Measurements from ENCODE around the gene MACROD2.
"Not testable (repeated sequence)": the region's sequence is repeated elsewhere in the genome, so short reads cannot be mapped to it uniquely, and the experiment has no call there.

The MACROD2 gene

GRCh38 chr20:14992961-14993360, 997.6 kb downstream of the MACROD2 start:
- DNase-seq (ENCODE audit: low read depth): peak; percentile 35

GRCh38 chr20:14996883-14997672, 1001.8 kb downstream of the MACROD2 start:
- DNase-seq (ENCODE audit: low read depth): no peak

- DNase-seq (ENCODE audit: low read depth): peak; percentile 13
Measured at GRCh38 chr20:14997791-14998190, 1002.5 kb downstream of the MACROD2 start.

DNA sequence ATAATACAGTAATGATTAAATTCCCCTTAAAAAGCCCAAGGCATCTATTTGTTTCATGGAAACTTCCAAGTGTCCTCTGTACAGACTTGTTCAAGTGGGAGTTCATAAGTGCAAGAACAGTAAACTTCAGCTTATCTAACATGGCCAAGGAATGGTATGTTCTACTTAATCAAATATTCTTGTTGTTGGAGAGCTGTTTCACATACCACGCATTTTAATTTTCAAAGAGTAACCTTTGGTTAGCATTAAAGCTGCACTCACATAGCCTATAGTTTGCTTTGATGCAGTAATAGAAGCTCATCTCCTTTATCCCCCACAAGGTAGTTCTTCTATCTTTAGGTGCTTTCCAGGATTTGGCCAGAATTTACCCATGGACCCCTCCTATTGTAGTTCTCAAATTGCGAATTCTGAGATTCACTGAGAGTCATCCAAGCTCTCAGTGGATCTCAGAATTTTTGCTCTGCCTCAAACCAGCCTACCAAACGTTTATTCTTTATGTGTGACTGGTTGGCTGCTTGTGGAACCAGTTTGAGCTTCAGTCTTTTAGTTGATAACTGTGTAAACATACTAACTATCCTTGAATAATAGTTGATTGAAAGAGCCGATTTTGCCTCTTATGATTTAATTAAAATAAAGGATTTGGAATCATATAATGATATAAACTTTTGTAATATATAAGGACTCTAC, 1010.1 kb downstream of the MACROD2 start:
- no peak for DNase-seq (ENCODE audit: low read depth)

DNA sequence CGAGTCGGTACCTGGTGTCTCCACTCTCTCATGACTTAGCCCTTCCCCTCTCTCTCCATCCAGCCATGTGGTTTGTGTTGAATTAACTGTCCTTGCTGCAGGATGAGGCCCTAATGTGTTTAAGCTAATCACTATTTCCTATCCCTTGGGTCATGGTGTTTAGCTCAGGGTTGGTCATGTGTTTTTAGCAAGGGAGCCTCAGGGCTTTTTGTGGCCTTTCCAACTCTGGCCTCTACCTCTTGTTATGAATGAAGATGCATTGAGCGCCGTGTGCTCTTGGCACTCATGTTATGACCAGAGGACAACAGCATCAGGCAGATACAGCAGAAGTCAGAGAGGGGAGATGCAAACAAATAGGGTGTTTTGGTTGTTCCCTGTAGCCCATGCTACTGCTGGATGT, 1016.3 kb downstream of the MACROD2 start:
- no peak for DNase-seq (ENCODE audit: low read depth)

- no peak for DNase-seq (ENCODE audit: low read depth)
Measured at GRCh38 chr20:15012566-15012965, 1017.2 kb downstream of the MACROD2 start.

- not testable (repeated sequence) for DNase-seq (ENCODE audit: low read depth)
Measured at GRCh38 chr20:15016875-15017274, 1021.6 kb downstream of the MACROD2 start.

DNA sequence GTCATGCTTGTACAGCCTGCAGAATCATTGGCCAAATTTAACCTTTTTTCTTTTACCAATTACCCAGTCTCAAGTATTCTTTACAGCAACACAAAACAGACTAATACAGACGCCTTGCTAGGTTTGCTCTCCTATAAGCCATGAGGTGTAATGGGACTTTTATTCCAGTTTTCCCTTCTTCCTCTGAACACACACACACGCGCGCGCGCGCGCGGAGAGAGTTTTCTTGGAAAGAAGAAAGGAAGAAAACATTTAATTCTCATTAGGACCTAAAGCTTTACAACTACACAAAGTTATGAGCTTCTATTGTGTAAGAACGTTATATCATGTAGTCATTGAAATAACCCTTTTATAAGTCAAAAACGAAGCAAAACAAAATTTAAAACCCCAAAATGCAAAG, 1023.6 kb downstream of the MACROD2 start:
- no peak for DNase-seq (ENCODE audit: low read depth)

DNA sequence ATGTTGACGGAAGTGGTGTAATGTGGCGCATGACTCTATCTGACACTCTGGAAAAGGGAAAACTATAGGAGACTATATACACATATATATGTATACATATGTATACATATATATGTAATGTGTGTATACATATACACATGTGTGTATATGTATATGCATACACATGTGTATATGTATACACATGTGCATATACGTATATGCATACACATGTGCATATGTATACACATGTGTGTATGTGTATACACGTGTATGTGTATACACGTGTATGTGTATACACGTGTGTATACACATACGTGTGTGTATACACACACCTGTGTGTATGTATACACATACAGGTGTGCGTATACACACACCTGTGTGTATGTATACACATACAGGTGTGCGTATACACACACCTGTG, 1025.5 kb downstream of the MACROD2 start:
- DNase-seq (ENCODE audit: low read depth): no peak

DNA sequence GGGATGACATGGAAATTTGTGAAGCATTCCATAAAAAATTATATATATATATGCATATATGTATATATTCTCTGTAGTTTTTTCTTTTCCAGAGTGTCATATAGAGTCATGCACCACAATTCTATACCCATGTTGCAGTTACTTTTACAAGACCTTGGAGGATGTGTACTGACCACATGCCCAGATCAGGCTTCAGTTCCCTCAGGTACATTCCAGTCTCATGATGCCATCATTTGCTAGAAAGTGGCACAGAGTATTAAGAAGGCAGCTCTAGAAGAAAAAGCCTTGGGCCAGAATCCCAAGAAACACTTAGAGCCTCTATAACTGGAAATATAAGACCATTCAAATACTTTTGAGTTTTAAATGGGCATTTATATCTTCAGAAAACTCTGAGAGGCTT, 1027.6 kb downstream of the MACROD2 start:
- DNase-seq (ENCODE audit: low read depth): no peak

DNA sequence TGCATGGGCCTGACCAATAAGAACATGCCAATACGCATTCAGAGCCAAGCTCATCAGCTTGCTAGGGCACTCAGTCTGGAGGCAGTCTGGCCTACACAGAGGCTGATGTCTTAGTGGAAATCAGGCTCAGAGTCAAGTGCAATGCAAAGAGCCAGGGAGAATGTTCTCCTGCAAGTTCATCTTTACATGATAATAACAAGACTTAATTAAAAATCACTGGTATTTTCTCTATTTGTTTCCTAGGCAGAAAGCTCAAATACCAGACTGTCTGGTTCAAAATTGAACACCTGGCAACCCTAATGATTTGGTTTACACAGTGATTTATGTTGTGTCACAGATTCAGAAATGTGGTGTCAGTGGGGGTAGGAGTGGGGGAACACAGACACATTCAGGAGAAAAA, 1031.4 kb downstream of the MACROD2 start:
- no peak for DNase-seq (ENCODE audit: low read depth)

- DNase-seq (ENCODE audit: low read depth): no peak
Measured at GRCh38 chr20:15030826-15031225, 1035.5 kb downstream of the MACROD2 start.

DNA sequence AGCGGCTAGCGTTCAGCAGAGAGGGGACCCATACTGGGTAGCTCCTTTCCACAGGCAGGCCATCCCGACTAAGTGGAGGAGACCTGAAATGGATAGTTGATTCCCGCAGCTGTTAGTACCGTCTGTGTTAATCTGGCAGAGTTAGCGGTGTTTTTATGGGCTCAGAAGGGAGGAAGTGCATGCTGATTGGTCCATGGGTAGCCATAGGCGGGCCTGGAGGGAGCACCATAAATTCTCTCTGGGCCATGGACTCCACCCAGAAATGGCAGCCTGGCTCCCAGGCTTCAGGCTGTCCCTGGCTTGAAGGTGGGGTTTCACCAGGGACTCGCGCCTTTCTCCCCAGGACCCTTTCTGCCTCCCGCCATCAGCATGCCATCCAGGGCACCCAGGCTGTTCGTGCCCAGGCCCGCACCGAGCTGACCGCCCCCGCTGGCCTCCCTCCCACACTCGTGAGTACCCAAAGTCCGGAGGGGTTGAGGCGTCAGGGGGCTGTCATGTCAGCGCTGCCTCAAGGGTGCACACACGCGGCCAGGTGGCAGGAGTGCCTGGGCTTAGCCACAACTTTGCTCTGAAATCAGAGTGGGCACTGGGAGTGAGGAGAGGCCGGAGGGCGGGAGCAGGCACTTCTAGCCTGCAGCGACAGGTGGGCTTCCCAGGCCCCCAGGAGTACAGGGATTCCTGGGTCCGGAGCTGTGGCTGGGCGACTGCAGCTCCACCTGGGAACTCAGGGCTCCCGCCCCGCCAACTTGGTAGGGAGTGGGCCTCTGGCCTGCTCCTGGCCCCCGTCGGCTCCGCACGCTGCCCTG, 1036.4 kb downstream of the MACROD2 start:
- no peak for DNase-seq (ENCODE audit: low read depth)

- no peak for DNase-seq (ENCODE audit: low read depth)
Measured at GRCh38 chr20:15032352-15032622, 1037.0 kb downstream of the MACROD2 start.

- no peak for DNase-seq (ENCODE audit: low read depth)
Measured at GRCh38 chr20:15033269-15033668, 1038.0 kb downstream of the MACROD2 start.

- DNase-seq (ENCODE audit: low read depth): no peak
Measured at GRCh38 chr20:15033891-15034290, 1038.6 kb downstream of the MACROD2 start.

DNA sequence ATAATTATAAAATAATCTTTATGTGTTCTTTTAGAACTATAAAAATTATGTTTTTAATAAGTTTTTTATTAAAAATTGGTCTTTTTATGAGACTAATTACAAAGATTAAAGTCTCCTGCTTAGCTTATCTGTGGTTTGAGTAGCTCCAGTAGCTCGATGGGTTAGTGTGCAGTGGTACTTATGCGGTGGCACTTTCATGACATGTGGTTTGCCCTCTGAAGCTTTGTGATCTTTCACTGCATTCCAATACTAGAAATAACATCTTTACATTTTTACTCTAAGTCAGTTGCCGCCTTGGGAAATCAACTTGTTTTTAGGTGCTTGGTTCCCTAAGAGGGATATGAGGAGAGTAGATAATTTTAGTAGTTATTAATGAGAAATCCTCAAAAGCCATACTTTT, 1041.6 kb downstream of the MACROD2 start:
- no peak for DNase-seq (ENCODE audit: low read depth)

DNA sequence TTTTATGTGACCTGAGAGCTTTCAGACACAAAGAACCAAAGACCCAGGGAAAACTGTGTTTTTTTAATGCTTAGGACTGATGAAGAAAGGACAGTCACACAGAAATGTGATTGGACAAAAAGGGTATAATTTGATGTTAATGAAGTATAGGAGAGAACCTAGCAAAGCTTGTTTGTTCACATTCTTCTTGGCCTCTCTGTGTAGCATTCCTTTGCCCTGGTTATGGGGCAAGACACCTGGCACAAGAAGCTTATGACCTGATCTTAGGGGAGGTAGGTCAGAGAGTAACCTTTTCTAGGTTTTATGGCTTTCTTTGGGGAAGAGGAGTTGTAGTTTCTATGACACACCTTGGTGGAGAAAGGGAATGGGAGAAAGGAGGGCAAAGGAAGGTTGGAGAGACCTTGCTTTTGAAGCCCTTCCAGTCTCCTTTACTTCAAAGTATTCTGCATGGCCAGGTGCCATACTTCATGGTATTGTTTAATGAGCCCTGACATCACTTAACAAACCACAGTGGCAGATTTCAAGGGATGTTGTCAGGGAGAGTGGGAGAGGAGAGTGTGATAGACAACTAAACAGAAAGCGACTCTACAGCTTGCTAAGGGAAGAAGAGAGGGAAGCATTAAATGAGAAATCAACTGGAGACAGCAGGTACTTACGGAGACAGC, 1043.9 kb downstream of the MACROD2 start:
- DNase-seq (ENCODE audit: low read depth): no peak

DNA sequence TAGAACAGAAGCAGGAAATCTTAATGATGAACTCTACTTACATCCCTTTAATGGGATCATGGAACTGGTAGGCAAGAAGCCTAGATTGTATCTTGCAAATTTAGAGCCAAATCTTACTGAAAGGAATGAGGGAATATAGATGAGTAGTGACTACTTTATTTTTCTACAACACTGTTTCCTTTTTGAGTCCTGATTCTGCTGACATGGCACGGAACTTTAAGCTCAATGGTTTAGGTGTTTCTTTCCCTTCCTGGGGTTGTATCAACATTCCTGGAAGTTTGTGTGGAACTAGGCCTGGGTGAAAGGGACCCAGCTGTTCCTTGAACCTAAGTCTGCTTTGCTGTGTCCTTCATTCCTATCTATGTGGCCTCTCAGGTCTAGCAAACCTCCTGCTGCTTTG, 1047.4 kb downstream of the MACROD2 start:
- no peak for DNase-seq (ENCODE audit: low read depth)

- DNase-seq (ENCODE audit: low read depth): peak; percentile 36
Measured at GRCh38 chr20:15045246-15045645, 1049.9 kb downstream of the MACROD2 start.

DNA sequence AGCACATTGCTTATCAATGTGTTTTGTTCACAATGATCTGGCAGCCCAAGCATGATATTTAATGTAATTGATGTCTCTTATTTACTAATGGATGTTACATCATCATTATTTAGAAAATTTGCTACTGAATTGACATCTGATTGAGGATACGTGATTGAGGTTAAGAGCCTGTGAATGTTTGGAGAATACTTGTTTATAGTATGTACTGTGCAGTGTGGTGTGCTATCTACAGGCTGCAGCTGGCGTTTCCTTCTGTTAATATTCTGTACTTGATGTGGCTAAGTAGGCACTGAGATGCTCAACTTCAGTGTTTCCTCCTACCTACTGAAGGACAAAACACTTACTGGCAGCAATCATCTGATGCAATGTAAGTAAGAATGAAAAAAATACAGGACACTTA, 1051.7 kb downstream of the MACROD2 start:
- no peak for DNase-seq (ENCODE audit: low read depth)

GRCh38 chr20:15047601-15048000, 1052.3 kb downstream of the MACROD2 start:
- no peak for DNase-seq (ENCODE audit: low read depth)

DNA sequence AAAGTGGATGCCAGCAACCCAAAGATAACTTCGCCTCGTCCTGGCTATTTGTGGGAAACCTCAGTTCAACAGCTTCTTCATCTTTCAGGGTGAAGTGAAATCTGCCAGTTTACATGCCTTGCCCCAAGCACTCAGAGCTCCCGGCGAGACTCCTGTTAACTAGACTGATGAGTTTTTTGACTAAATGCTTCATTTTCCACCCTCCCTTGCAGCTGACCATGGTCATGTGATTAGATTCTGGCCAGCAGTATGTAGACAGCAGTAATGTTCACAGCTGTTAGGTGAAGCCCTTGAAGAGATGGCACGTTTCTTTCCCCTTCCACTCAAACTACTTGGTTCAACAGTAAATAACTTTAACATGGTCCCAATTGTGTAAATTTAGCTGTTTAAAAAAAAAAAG, 1060.9 kb downstream of the MACROD2 start:
- no peak for DNase-seq (ENCODE audit: low read depth)

Measured in GM04504 (cell line).